ENCODE measurements around the gene FAM240A.

The FAM240A gene

GRCh38 chr3:46595819-46596314 is 16.5 kb upstream of the FAM240A start:
- H3K36me3 Mint-ChIP-seq (ENCODE audit: low read depth) = peaks cover 5% of the 10 kb centered on the region
- peaks cover 17% of the 10 kb centered on the region for H3K27me3 Mint-ChIP-seq (ENCODE audit: low read depth, poor library complexity)
- H3K27ac Mint-ChIP-seq = no peak overlapping the region

GRCh38 chr3:46599590-46599989 is 12.7 kb upstream of the FAM240A start:
- no peak for TF ChIP-seq CTCF (IDR thresholded peaks at IDR 0.05)
- peaks cover 20% of the 10 kb centered on the region for H3K27me3 Mint-ChIP-seq (ENCODE audit: low read depth, poor library complexity)
- no peak overlapping the region for H3K4me3 Mint-ChIP-seq
- peaks cover 10% of the 10 kb centered on the region for H3K4me1 Mint-ChIP-seq
- no peak overlapping the region for H3K27ac Mint-ChIP-seq
- DNase-seq = no peak
- H3K9me3 Mint-ChIP-seq = no peaks in the 10 kb centered on the region
- no peaks in the 10 kb centered on the region for H3K36me3 Mint-ChIP-seq (ENCODE audit: low read depth)

More at GRCh38 chr3:46595819-46596314, 16.5 kb upstream of the FAM240A start:
- no peak for DNase-seq
- TF ChIP-seq CTCF (IDR thresholded peaks at IDR 0.05) = no peak
- Mint-ChIP-seq H3K4me3 (no peak overlapping the region), H3K4me1 (no peaks in the 10 kb centered on the region), H3K9me3 (peaks cover 17% of the 10 kb centered on the region)

GRCh38 chr3:46603446-46604046 is 8.8 kb upstream of the FAM240A start:
- H3K27ac Mint-ChIP-seq = no peak overlapping the region
- DNase-seq = no peak
- H3K4me1 Mint-ChIP-seq = peaks cover 24% of the 10 kb centered on the region
- no peak overlapping the region for H3K4me3 Mint-ChIP-seq
- peaks cover 10% of the 10 kb centered on the region for H3K27me3 Mint-ChIP-seq (ENCODE audit: low read depth, poor library complexity)
- no peaks in the 10 kb centered on the region for H3K9me3 Mint-ChIP-seq
- no peak for TF ChIP-seq CTCF (IDR thresholded peaks at IDR 0.05)
- no peaks in the 10 kb centered on the region for H3K36me3 Mint-ChIP-seq (ENCODE audit: low read depth)

GRCh38 chr3:46604127-46604526 is 8.2 kb upstream of the FAM240A start:
- DNase-seq = no peak
- H3K4me3 Mint-ChIP-seq = no peak overlapping the region
- peaks cover 10% of the 10 kb centered on the region for H3K27me3 Mint-ChIP-seq (ENCODE audit: low read depth, poor library complexity)
- H3K9me3 Mint-ChIP-seq = no peaks in the 10 kb centered on the region
- H3K27ac Mint-ChIP-seq = no peak overlapping the region
- no peak for TF ChIP-seq CTCF (IDR thresholded peaks at IDR 0.05)
- H3K36me3 Mint-ChIP-seq (ENCODE audit: low read depth) = no peaks in the 10 kb centered on the region
- peaks cover 30% of the 10 kb centered on the region for H3K4me1 Mint-ChIP-seq

GRCh38 chr3:46607603-46608028 is 4.7 kb upstream of the FAM240A start:
- peaks cover 56% of the 10 kb centered on the region for H3K4me1 Mint-ChIP-seq
- H3K27me3 Mint-ChIP-seq (ENCODE audit: low read depth, poor library complexity) = peaks cover 10% of the 10 kb centered on the region
- no peak overlapping the region for H3K27ac Mint-ChIP-seq
- H3K36me3 Mint-ChIP-seq (ENCODE audit: low read depth) = no peaks in the 10 kb centered on the region
- no peak overlapping the region for H3K4me3 Mint-ChIP-seq
- TF ChIP-seq CTCF (IDR thresholded peaks at IDR 0.05) = peak; percentile 35
- no peaks in the 10 kb centered on the region for H3K9me3 Mint-ChIP-seq
- no peak for DNase-seq

- H3K4me3 Mint-ChIP-seq = no peak overlapping the region
- H3K27ac Mint-ChIP-seq = peak overlapping the region; percentile 51
- H3K27me3 Mint-ChIP-seq (ENCODE audit: low read depth, poor library complexity) = peaks cover 7% of the 10 kb centered on the region
- no peaks in the 10 kb centered on the region for H3K36me3 Mint-ChIP-seq (ENCODE audit: low read depth)
- H3K9me3 Mint-ChIP-seq = no peaks in the 10 kb centered on the region
- no peak for DNase-seq
- H3K4me1 Mint-ChIP-seq = peaks cover 65% of the 10 kb centered on the region
- TF ChIP-seq CTCF (IDR thresholded peaks at IDR 0.05) = no peak
Measured at GRCh38 chr3:46609212-46609721, 3.1 kb upstream of the FAM240A start.

All from nephron progenitor cell (in vitro differentiated cells).